GM12865 (cell line): ENCODE results near the gene FAM107B.

Experiments
- DNase-seq: peaks from one replicate; pipeline ENCODE4 v3.0.0; 2010; ENCODE audit warnings: low read depth
- H3K4me3 ChIP-seq: 2 replicates; pipeline ENCODE4 v1.5.1; 2011; ENCODE audit warnings: mild to moderate bottlenecking, low read depth, low read length, control low read depth
- CTCF ChIP-seq: IDR thresholded peaks from 2 replicates; pipeline ENCODE4 v1.5.1; 2011; ENCODE audit warnings: low read length, control low read depth, low read depth, inconsistent platforms; ENCODE audit not compliant: insufficient read depth; ENCODE audit errors: missing control alignments

FAM107B gene

GRCh38 chr10:14579405-14579804, 195.3 kb downstream of the FAM107B start:
- H3K4me3 ChIP-seq: no peak overlapping the region
- TF ChIP-seq CTCF: no peak
- DNase-seq: no peak

GRCh38 chr10:14578060-14578952, 196.4 kb downstream of the FAM107B start:
- no peak for TF ChIP-seq CTCF
- no peak overlapping the region for H3K4me3 ChIP-seq
- DNase-seq: no peak

- no peak overlapping the region for H3K4me3 ChIP-seq
- DNase-seq: no peak
- no peak for TF ChIP-seq CTCF
These were observed 199.8 kb downstream of the FAM107B start for GRCh38 chr10:14574885-14575284.

GRCh38 chr10:14574291-14574690, 200.4 kb downstream of the FAM107B start:
- no peak for TF ChIP-seq CTCF
- no peak for DNase-seq

GRCh38 chr10:14573666-14574261, 200.9 kb downstream of the FAM107B start:
- no peak for TF ChIP-seq CTCF
- no peak overlapping the region for H3K4me3 ChIP-seq
- no peak for DNase-seq

More at GRCh38 chr10:14574291-14574690, 200.4 kb downstream of the FAM107B start:
- no peak overlapping the region for H3K4me3 ChIP-seq

GRCh38 chr10:14572811-14573210, 201.9 kb downstream of the FAM107B start:
- H3K4me3 ChIP-seq: no peak overlapping the region
- no peak for TF ChIP-seq CTCF
- DNase-seq: no peak
